BE2C (cell line): ENCODE results near the gene MAGI2.

Experiments
- DNase-seq: peaks from one replicate; pipeline ENCODE4 v3.0.0-alpha.2; 2020
- H3K27me3 ChIP-seq: fragments of 250-450 bp; sonication (Bioruptor Pico); 2 replicates; pipeline ENCODE4 v1.5.1; 2020; ENCODE audit warnings: mild to moderate bottlenecking
- H3K36me3 ChIP-seq: fragments of 250-450 bp; sonication (Bioruptor Pico); 2 replicates; pipeline ENCODE4 v1.5.1; 2020; ENCODE audit warnings: mild to moderate bottlenecking
- H3K4me1 ChIP-seq: fragments of 250-450 bp; sonication (Bioruptor Pico); 2 replicates; pipeline ENCODE4 v1.5.1; 2020
- H3K4me3 ChIP-seq: 2 replicates; pipeline ENCODE4 v1.5.1; 2011; ENCODE audit warnings: low read depth, low read length
- H3K9me3 ChIP-seq: fragments of 250-450 bp; sonication (Bioruptor Pico); 2 replicates; pipeline ENCODE4 v1.5.1; 2020
- CTCF ChIP-seq: IDR thresholded peaks from 2 replicates; pipeline ENCODE4 v1.5.1; 2012; ENCODE audit warnings: mild to moderate bottlenecking, low read depth, low read length

Gene MAGI2

GRCh38 chr7:78406531-78406930, 1046.9 kb downstream of the MAGI2 start:
- TF ChIP-seq CTCF: no peak
- Histone ChIP-seq H3K27me3 (peaks cover 17% of the 10 kb centered on the region), H3K4me3 (no peak overlapping the region), H3K4me1 (no peaks in the 10 kb centered on the region), H3K9me3 (no peaks in the 10 kb centered on the region), H3K36me3 (no peaks in the 10 kb centered on the region)
- no peak for DNase-seq

- peaks cover 33% of the 10 kb centered on the region for H3K27me3 ChIP-seq
- H3K4me1 ChIP-seq: no peaks in the 10 kb centered on the region
- H3K4me3 ChIP-seq: no peak overlapping the region
- H3K9me3 ChIP-seq: no peaks in the 10 kb centered on the region
- DNase-seq: no peak
- TF ChIP-seq CTCF: no peak
- H3K36me3 ChIP-seq: no peaks in the 10 kb centered on the region
These were observed 1051.4 kb downstream of the MAGI2 start for GRCh38 chr7:78402096-78402495.

GRCh38 chr7:78400038-78400437, 1053.4 kb downstream of the MAGI2 start:
- no peak for DNase-seq
- no peaks in the 10 kb centered on the region for H3K4me1 ChIP-seq
- H3K27me3 ChIP-seq: peaks cover 25% of the 10 kb centered on the region
- H3K9me3 ChIP-seq: no peaks in the 10 kb centered on the region
- H3K4me3 ChIP-seq: no peak overlapping the region
- TF ChIP-seq CTCF: no peak
- H3K36me3 ChIP-seq: no peaks in the 10 kb centered on the region

GRCh38 chr7:78399033-78399769, 1054.3 kb downstream of the MAGI2 start:
- Histone ChIP-seq H3K36me3 (no peaks in the 10 kb centered on the region), H3K9me3 (no peaks in the 10 kb centered on the region), H3K4me3 (no peak overlapping the region), H3K4me1 (no peaks in the 10 kb centered on the region), H3K27me3 (peaks cover 26% of the 10 kb centered on the region)
- TF ChIP-seq CTCF: no peak
- no peak for DNase-seq

GRCh38 chr7:78398576-78398975, 1054.9 kb downstream of the MAGI2 start:
- Histone ChIP-seq H3K9me3 (no peaks in the 10 kb centered on the region), H3K4me3 (no peak overlapping the region), H3K27me3 (peaks cover 26% of the 10 kb centered on the region), H3K4me1 (no peaks in the 10 kb centered on the region), H3K36me3 (no peaks in the 10 kb centered on the region)
- no peak for TF ChIP-seq CTCF
- no peak for DNase-seq

GRCh38 chr7:78398081-78398480, 1055.4 kb downstream of the MAGI2 start:
- H3K27me3 ChIP-seq: peaks cover 26% of the 10 kb centered on the region
- no peaks in the 10 kb centered on the region for H3K36me3 ChIP-seq
- no peak for DNase-seq
- no peaks in the 10 kb centered on the region for H3K9me3 ChIP-seq
- H3K4me1 ChIP-seq: no peaks in the 10 kb centered on the region
- TF ChIP-seq CTCF: no peak
- H3K4me3 ChIP-seq: no peak overlapping the region
